K562 (cell line): Measurements from ENCODE around the gene RGS4. TPM values are rescaled to one million over a fixed set of nuclear protein-coding genes. Genes with fewer than 3 reads are reported as not detected.

Source experiments
- ATAC-seq: fragments of 200-7000 bp; cut with Tn5 transposase; 3 replicates; pipeline ENCODE4 v1.9.1; 2020; ENCODE audit warnings: moderate library complexity
- BruUV-seq: library from RNA; stranded (reverse); fragments of 400-500 nt; replicated peaks from 2 replicates; lab custom pipeline; 2021; lab: Mats Ljungman, UMichigan
- CTCF ChIA-PET: fragments of 300-600 bp; formaldehyde crosslinking; extraction: SDS; loops from one replicate; lab custom pipeline; 2021; ENCODE audit warnings: low intra/inter-chr PET ratio; lab: Yijun Ruan, JAX
- POLR2A ChIA-PET: fragments of 300-600, 350-650 bp; sonication (Branson Sonifier 250); formaldehyde crosslinking; extraction: SDS; loops from one replicate; lab custom pipeline; 2021; ENCODE audit warnings: antibody characterized with exemption, inconsistent platforms; lab: Yijun Ruan, JAX
- DNase-seq, 4 experiments: peaks; one replicate each; pipeline versions ENCODE4 v3.0.0 to v3.0.0-alpha.2; 2011 to 2018; ENCODE audit warnings: low spot score in 3 of 4, mixed read lengths in 3 of 4; ENCODE audit errors: extremely low read depth in 1 of 4
- FAIRE-seq: peaks from 2 replicates; lab custom pipeline; 2011; peaks lifted over from hg19 to GRCh38; lab: Jason Lieb, UNC
- H2AFZ ChIP-seq: 2 replicates; pipeline ENCODE4 v1.6.0; 2011; ENCODE audit warnings: low read depth, low read length, control low read depth, inconsistent platforms
- H3K27ac ChIP-seq: fragments of 200-600 bp; 3 replicates; pipeline ENCODE4 v1.8.0; 2011; ENCODE audit warnings: low read depth, mild to moderate bottlenecking, control low read depth, inconsistent platforms, low read length, moderate library complexity, mixed read lengths; ENCODE audit errors: extremely low read depth
- H3K27me3 ChIP-seq, 2 experiments: fragments of 300-600 bp in 1 of 2; 2 replicates in 1 of 2; 3 replicates in 1 of 2; pipeline versions ENCODE4 v1.6.0 to v1.8.0; 2011; ENCODE audit warnings: inconsistent platforms in 2 of 2, low read length in 2 of 2, mild to moderate bottlenecking in 1 of 2, mixed read lengths in 1 of 2, moderate library complexity in 1 of 2; ENCODE audit not compliant: control insufficient read depth in 2 of 2, insufficient read depth in 2 of 2
- H3K36me3 ChIP-seq: fragments of 300-600 bp; 3 replicates; pipeline ENCODE4 v1.8.0; 2011; ENCODE audit warnings: mild to moderate bottlenecking, low read length, inconsistent platforms; ENCODE audit not compliant: control insufficient read depth, insufficient read depth
- H3K4me1 ChIP-seq, 2 experiments: fragments of 200-600 bp in 1 of 2; replicated peaks in 1 of 2; 2 replicates in 1 of 2; 3 replicates in 1 of 2; pipeline versions ENCODE4 v1.5.1 to v1.8.0; 2011; ENCODE audit warnings: inconsistent platforms in 2 of 2, low read length in 2 of 2, mild to moderate bottlenecking in 1 of 2, mixed read lengths in 1 of 2, moderate library complexity in 1 of 2; ENCODE audit not compliant: control insufficient read depth in 2 of 2, insufficient read depth in 2 of 2
- H3K4me2 ChIP-seq: 2 replicates; pipeline ENCODE4 v1.6.1; 2011; ENCODE audit warnings: low read length, control low read depth, inconsistent platforms, mixed read lengths; ENCODE audit not compliant: insufficient read depth
- H3K4me3 ChIP-seq: fragments of 200-600 bp; sonication (generic), shearing (Covaris generic); 2 replicates; pipeline ENCODE4 v1.5.1; 2016; ENCODE audit warnings: control low read depth, inconsistent platforms
- H3K79me2 ChIP-seq: fragments of 200-600 bp; 3 replicates; pipeline ENCODE4 v1.8.0; 2011; ENCODE audit warnings: low read length, inconsistent platforms; ENCODE audit not compliant: control insufficient read depth, insufficient read depth
- H3K9ac ChIP-seq, 2 experiments: 2 replicates each; pipeline versions ENCODE4 v1.6.0 to v1.6.1; 2011; ENCODE audit warnings: low read depth in 2 of 2, low read length in 2 of 2, control low read depth in 1 of 2, inconsistent platforms in 1 of 2, mild to moderate bottlenecking in 1 of 2, mixed read lengths in 1 of 2; ENCODE audit not compliant: insufficient read depth in 1 of 2
- H3K9me1 ChIP-seq: one replicate; pipeline ENCODE4 v1.6.0; 2011; ENCODE audit warnings: inconsistent platforms, mild to moderate bottlenecking, low read length, moderate library complexity; ENCODE audit not compliant: control insufficient read depth, insufficient read depth
- H3K9me3 ChIP-seq: replicated peaks from 2 replicates; pipeline ENCODE4 v1.5.1; 2011; ENCODE audit warnings: low read depth, low read length, inconsistent platforms; ENCODE audit not compliant: control insufficient read depth, insufficient read depth
- H4K20me1 ChIP-seq: replicated peaks from 2 replicates; pipeline ENCODE4 v1.6.1; 2011; ENCODE audit warnings: low read length, inconsistent platforms, mixed read lengths; ENCODE audit not compliant: control insufficient read depth, insufficient read depth
- BCL6 ChIP-seq: fragments of 250-450 bp; sonication (Bioruptor Pico); IDR thresholded peaks from 2 replicates; pipeline ENCODE4 v1.4.0; 2020
- CBX8 ChIP-seq: fragments of 200-600 bp; sonication (generic); IDR thresholded peaks from 2 replicates; pipeline ENCODE4 v1.6.1; 2012; ENCODE audit warnings: borderline replicate concordance, mixed run types, low read depth, mild to moderate bottlenecking, moderate library complexity, mixed read lengths, low read length, control low read depth, inconsistent platforms; ENCODE audit not compliant: poor library complexity, severe bottlenecking; ENCODE audit errors: extremely low read depth
- CHD2 ChIP-seq: IDR thresholded peaks from 2 replicates; pipeline ENCODE4 v1.6.1; 2011; ENCODE audit warnings: low read depth, low read length
- ILK ChIP-seq: fragments of 450-650 bp; IDR thresholded peaks from 2 replicates; pipeline ENCODE4 v1.6.1; 2016; ENCODE audit warnings: missing genetic modification characterization, low read depth, mild to moderate bottlenecking, missing compliant biosample characterization, moderate library complexity, borderline replicate concordance
- JUN ChIP-seq, 2 experiments: sonication (generic) in 1 of 2; formaldehyde crosslinking in 1 of 2; IDR thresholded peaks; 2 replicates each; pipeline versions ENCODE4 v1.6.1 to v1.8.0; 2012 to 2022; ENCODE audit warnings: borderline replicate concordance in 2 of 2, mild to moderate bottlenecking in 2 of 2, improper control_type of control experiment in 1 of 2, low read depth in 1 of 2, low read length in 1 of 2, missing genetic modification reagents in 1 of 2
- MAZ ChIP-seq, 2 experiments: fragments of 450-650 bp in 1 of 2; sonication (generic) in 1 of 2; formaldehyde crosslinking; IDR thresholded peaks in 1 of 2; conservative IDR thresholded peaks in 1 of 2; 2 replicates each; pipeline versions ENCODE4 v1.4.0 to v1.5.0; 2020; ENCODE audit warnings: mild to moderate bottlenecking in 1 of 2, missing genetic modification reagents in 1 of 2
- NR2F6 ChIP-seq: fragments of 450-650 bp; formaldehyde crosslinking; IDR thresholded peaks from 2 replicates; pipeline ENCODE4 v1.4.0; 2020; ENCODE audit warnings: mild to moderate bottlenecking
- POU5F1 ChIP-seq: fragments of 150-350 bp; IDR thresholded peaks from 2 replicates; pipeline ENCODE4 v1.6.1; 2014; ENCODE audit warnings: borderline replicate concordance, low read length, low read depth, mild to moderate bottlenecking; ENCODE audit not compliant: partially characterized antibody
- THRAP3 ChIP-seq: fragments of 450-650 bp; IDR thresholded peaks from 2 replicates; pipeline ENCODE4 v1.6.1; 2016; ENCODE audit warnings: mild to moderate bottlenecking, inconsistent platforms, borderline replicate concordance
- WGBS: fragments of 100-300 bp; shearing (Covaris generic); methylation state at CpG from one replicate; pipeline ENCODE4 v1.1.6; 2016; ENCODE audit warnings: low coverage, mixed read lengths; ENCODE audit not compliant: insufficient coverage; ENCODE audit errors: missing lambda C conversion rate; 5-methylcytosine and 5-hydroxymethylcytosine counted together
- in situ Hi-C: fragments of 300-500 bp; cut with MboI; formaldehyde crosslinking; loops from 4 replicates; pipeline ENCODE4 v1.15.0; 2018; ENCODE audit warnings: inconsistent platforms, mixed read lengths
- intact Hi-C: fragments of 100-400 bp; cut with micrococcal nuclease; formaldehyde crosslinking; loops from 2 replicates; pipeline ENCODE4 v1.14.2; 2022
- polyA plus RNA-seq, 8 experiments: library from polyadenylated mRNA; depleted of rRNA in 4 of 8; stranded (reverse) in 5 of 8; unstranded in 3 of 8; fragments of >200 nt; fragmentation: Nextera tagmentation in 2 of 8; fragmentation: Illumina TruSeq in 1 of 8; extraction: Ambion mirVana in 2 of 8; extraction: Trizol in 1 of 8; gene quantifications; 2 replicates each; pipeline versions ENCODE4 v1.2.1 to v1.2.3, GENCODE V29; 2011 to 2014; ENCODE audit warnings: inconsistent platforms in 1 of 8, missing spikeins in 1 of 8
- total RNA-seq, 7 experiments: library from RNA; depleted of rRNA in 6 of 7; stranded (reverse); fragments of >200 nt in 6 of 7; fragmentation: Illumina TruSeq in 2 of 7; extraction: Trizol in 2 of 7; gene quantifications; 2 replicates each; pipeline versions ENCODE4 v1.2.1 to v1.2.3, GENCODE V29; 2011 to 2021; ENCODE audit warnings: low replicate concordance in 1 of 7
- TF ChIP-seq, protein P1 (sequence below): sonication (generic); formaldehyde crosslinking; IDR thresholded peaks from 2 replicates; pipeline ENCODE4 v1.8.0; 2023; ENCODE audit warnings: mild to moderate bottlenecking, missing genetic modification reagents

The RGS4 gene
- total and polyA plus RNA-seq, 9 of the 15 experiments (the other 6 are each of a cell fraction or from before 2014, with no cell fraction given): not detected

DNA sequence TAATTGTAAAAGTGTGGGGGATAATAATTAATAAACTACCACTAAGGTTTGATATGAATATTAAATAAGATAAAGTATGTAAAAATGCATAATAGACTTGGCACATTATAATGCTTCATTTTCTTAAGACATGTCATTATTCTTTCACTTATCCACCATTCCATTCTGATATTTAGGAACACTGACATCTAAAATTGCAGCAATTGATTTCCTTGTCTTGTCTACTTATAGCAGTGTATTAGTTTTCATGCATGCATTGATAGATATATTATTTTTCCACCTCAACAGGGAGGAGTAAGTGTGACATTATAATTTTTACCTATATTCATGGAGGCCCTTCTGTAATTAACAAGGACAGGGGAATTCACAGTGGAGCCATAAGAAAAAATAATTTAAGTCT lies 41.6 kb upstream of the RGS4 start:
- FAIRE-seq (no peak), DNase-seq (no peak), ATAC-seq (no peak)
- Histone ChIP-seq H3K36me3 (no peaks in the 10 kb centered on the region), H2AFZ (no peak overlapping the region), H3K79me2 (no peaks in the 10 kb centered on the region), H3K4me1 (no peaks in the 10 kb centered on the region), H3K27me3 (no peaks in the 10 kb centered on the region), H3K4me2 (no peak overlapping the region), H3K27ac (no peak overlapping the region), H3K9me3 (no peaks in the 10 kb centered on the region; the same call in 1 of the 2 replicates), H4K20me1 (no peaks in the 10 kb centered on the region), H3K9ac (no peak overlapping the region), H3K9me1 (no peaks in the 10 kb centered on the region), H3K4me3 (no peak overlapping the region)
- in situ Hi-C loops (no loop called here), intact Hi-C loops (no loop called here)
- TF ChIP-seq ILK (no peak), CBX8 (no peak)
- ChIA-PET POLR2A (no interaction called here), CTCF (no interaction called here)
- BruUV-seq: no TSS peak

DNA sequence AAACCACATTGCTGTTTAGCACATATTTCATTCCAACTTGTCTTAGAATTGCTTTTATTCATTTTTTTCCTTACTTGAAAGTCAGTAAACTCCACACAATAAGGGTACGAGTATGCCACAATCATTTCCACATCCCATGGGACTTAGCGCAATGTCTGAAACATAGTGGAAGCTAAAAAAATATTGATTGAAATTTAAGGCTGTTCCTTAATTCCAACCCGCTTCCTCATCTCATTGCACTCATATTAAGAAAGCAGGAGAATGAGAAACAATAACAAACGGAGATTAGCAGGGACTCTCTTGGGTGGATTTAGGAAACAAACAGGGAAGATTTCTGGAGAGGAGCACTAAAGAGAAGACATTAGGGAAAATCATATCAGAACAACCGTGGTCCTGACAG lies 39.3 kb upstream of the RGS4 start:
- WGBS: 4% methylated on average over 5 of the region's 5 CpGs
- in situ Hi-C loops (no loop called here), intact Hi-C loops (no loop called here)
- Histone ChIP-seq H3K36me3 (no peaks in the 10 kb centered on the region), H3K9me1 (no peaks in the 10 kb centered on the region), H4K20me1 (no peaks in the 10 kb centered on the region), H3K79me2 (no peaks in the 10 kb centered on the region), H2AFZ (no peak overlapping the region), H3K9ac (no peak overlapping the region), H3K4me1 (no peaks in the 10 kb centered on the region), H3K4me2 (no peak overlapping the region), H3K4me3 (no peak overlapping the region), H3K27me3 (no peaks in the 10 kb centered on the region), H3K27ac (no peak overlapping the region), H3K9me3 (no peaks in the 10 kb centered on the region)
- FAIRE-seq (no peak), DNase-seq (no peak), ATAC-seq (no peak)
- TF ChIP-seq, protein P1, sequence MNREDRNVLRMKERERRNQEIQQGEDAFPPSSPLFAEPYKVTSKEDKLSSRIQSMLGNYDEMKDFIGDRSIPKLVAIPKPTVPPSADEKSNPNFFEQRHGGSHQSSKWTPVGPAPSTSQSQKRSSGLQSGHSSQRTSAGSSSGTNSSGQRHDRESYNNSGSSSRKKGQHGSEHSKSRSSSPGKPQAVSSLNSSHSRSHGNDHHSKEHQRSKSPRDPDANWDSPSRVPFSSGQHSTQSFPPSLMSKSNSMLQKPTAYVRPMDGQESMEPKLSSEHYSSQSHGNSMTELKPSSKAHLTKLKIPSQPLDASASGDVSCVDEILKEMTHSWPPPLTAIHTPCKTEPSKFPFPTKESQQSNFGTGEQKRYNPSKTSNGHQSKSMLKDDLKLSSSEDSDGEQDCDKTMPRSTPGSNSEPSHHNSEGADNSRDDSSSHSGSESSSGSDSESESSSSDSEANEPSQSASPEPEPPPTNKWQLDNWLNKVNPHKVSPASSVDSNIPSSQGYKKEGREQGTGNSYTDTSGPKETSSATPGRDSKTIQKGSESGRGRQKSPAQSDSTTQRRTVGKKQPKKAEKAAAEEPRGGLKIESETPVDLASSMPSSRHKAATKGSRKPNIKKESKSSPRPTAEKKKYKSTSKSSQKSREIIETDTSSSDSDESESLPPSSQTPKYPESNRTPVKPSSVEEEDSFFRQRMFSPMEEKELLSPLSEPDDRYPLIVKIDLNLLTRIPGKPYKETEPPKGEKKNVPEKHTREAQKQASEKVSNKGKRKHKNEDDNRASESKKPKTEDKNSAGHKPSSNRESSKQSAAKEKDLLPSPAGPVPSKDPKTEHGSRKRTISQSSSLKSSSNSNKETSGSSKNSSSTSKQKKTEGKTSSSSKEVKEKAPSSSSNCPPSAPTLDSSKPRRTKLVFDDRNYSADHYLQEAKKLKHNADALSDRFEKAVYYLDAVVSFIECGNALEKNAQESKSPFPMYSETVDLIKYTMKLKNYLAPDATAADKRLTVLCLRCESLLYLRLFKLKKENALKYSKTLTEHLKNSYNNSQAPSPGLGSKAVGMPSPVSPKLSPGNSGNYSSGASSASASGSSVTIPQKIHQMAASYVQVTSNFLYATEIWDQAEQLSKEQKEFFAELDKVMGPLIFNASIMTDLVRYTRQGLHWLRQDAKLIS (CRISPR knock-in tag): no peak
- TF ChIP-seq POU5F1: no peak
- TF ChIP-seq BCL6 (CRISPR knock-in tag): no peak
- no peak for TF ChIP-seq JUN (IDR thresholded peaks at IDR 0.05; ENCODE audit: borderline replicate concordance, low read depth, low read length)
- no peak for TF ChIP-seq JUN (CRISPR knock-in tag; IDR thresholded peaks at IDR 0.05; ENCODE audit: borderline replicate concordance)
- TF ChIP-seq MAZ (CRISPR knock-in tag; conservative IDR thresholded peaks at IDR 0.05 in 1 of 2, IDR thresholded peaks at IDR 0.05 in 1 of 2): no peak
- no peak for TF ChIP-seq NR2F6 (CRISPR knock-in tag)
- no peak for TF ChIP-seq THRAP3
- TF ChIP-seq CHD2: no peak
- no TSS peak for BruUV-seq
- POLR2A ChIA-PET: no interaction called here
- CTCF ChIA-PET: no interaction called here
